HepG2 (cell line): Measurements from ENCODE around the gene PPP6R2. TPM values are rescaled to one million over a fixed set of nuclear protein-coding genes. Genes with fewer than 3 reads are reported as not detected.

Experiments used
- ATAD3A ChIP-seq: sonication (generic); formaldehyde crosslinking; IDR thresholded peaks from 2 replicates; pipeline ENCODE4 v1.4.0; 2020; ENCODE audit warnings: missing genetic modification reagents
- ATF7-NPFF ChIP-seq: sonication (generic); formaldehyde crosslinking; IDR thresholded peaks from 2 replicates; pipeline ENCODE4 v1.8.1; 2023; ENCODE audit warnings: mild to moderate bottlenecking, low read depth, missing genetic modification reagents, moderate library complexity
- GABPA ChIP-seq, 2 experiments: IDR thresholded peaks; 2 replicates each; pipeline ENCODE4 v1.6.1; 2011 to 2016; ENCODE audit warnings: low read depth in 2 of 2, low read length in 1 of 2, missing biosample characterization in 1 of 2, missing genetic modification characterization in 1 of 2
- SAFB2 ChIP-seq: sonication (generic); formaldehyde crosslinking; IDR thresholded peaks from 2 replicates; pipeline ENCODE4 v1.5.1; 2020; ENCODE audit warnings: missing genetic modification reagents, low read depth, mild to moderate bottlenecking, borderline replicate concordance
- SATB2 ChIP-seq: sonication (generic); formaldehyde crosslinking; IDR thresholded peaks from 2 replicates; pipeline ENCODE4 v1.5.0; 2020; ENCODE audit warnings: missing genetic modification reagents
- TOE1 ChIP-seq: sonication (generic); formaldehyde crosslinking; IDR thresholded peaks from 2 replicates; pipeline ENCODE4 v1.4.0; 2020; ENCODE audit warnings: mild to moderate bottlenecking, missing genetic modification reagents
- ZNF432 ChIP-seq: sonication (generic); formaldehyde crosslinking; IDR thresholded peaks from 2 replicates; pipeline ENCODE4 v1.5.0; 2020; ENCODE audit warnings: missing genetic modification reagents, mild to moderate bottlenecking, borderline replicate concordance
- ZNF446 ChIP-seq: sonication (generic); formaldehyde crosslinking; IDR thresholded peaks from 2 replicates; pipeline ENCODE4 v1.5.0; 2020; ENCODE audit warnings: mild to moderate bottlenecking, missing genetic modification reagents
- ZNF468 ChIP-seq: sonication (generic); formaldehyde crosslinking; IDR thresholded peaks from 2 replicates; pipeline ENCODE4 v1.8.0; 2022; ENCODE audit warnings: mild to moderate bottlenecking, moderate library complexity, missing genetic modification reagents
- ZNF879 ChIP-seq: sonication (generic); formaldehyde crosslinking; IDR thresholded peaks from 2 replicates; pipeline ENCODE4 v1.8.1; 2023; ENCODE audit warnings: missing genetic modification reagents
- ZSCAN29 ChIP-seq: sonication (generic); formaldehyde crosslinking; conservative IDR thresholded peaks from 2 replicates; pipeline ENCODE4 v1.4.0; 2020; ENCODE audit warnings: mild to moderate bottlenecking, missing genetic modification reagents
- polyA plus RNA-seq, 8 experiments: library from polyadenylated mRNA; depleted of rRNA in 3 of 8; stranded (reverse) in 7 of 8; unstranded in 1 of 8; fragments of >200 nt; fragmentation: Illumina TruSeq in 4 of 8; extraction: Trizol in 4 of 8; gene quantifications; 2 replicates each; pipeline versions ENCODE4 v1.2.1 to v1.2.3, GENCODE V29; 2011 to 2016; ENCODE audit warnings: low read depth in 4 of 8, missing spikeins in 1 of 8, mixed read lengths in 1 of 8; ENCODE audit not compliant: insufficient read depth in 1 of 8
- total RNA-seq, 5 experiments: library from RNA; depleted of rRNA; stranded (reverse); fragments of >200 nt; fragmentation: Illumina TruSeq; extraction: Trizol; gene quantifications; 2 replicates each; pipeline ENCODE4 v1.2.3, GENCODE V29; 2016; ENCODE audit warnings: low read depth in 1 of 5
- TF ChIP-seq, protein P1 (sequence below): sonication (generic); formaldehyde crosslinking; IDR thresholded peaks from 2 replicates; pipeline ENCODE4 v1.8.1; 2023; ENCODE audit warnings: mild to moderate bottlenecking, missing genetic modification reagents
- TF ChIP-seq, protein P2 (sequence below): sonication (generic); formaldehyde crosslinking; conservative IDR thresholded peaks from 2 replicates; pipeline ENCODE4 v1.8.0; 2022; ENCODE audit warnings: mild to moderate bottlenecking, moderate library complexity, missing genetic modification reagents
- TF ChIP-seq, protein P3 (sequence below): sonication (generic); formaldehyde crosslinking; IDR thresholded peaks from 2 replicates; pipeline ENCODE4 v1.5.1; 2020; ENCODE audit warnings: missing genetic modification reagents, mild to moderate bottlenecking, borderline replicate concordance
- TF ChIP-seq, protein P4 (sequence below): sonication (generic); formaldehyde crosslinking; IDR thresholded peaks from 2 replicates; pipeline ENCODE4 v1.5.0; 2020; ENCODE audit warnings: missing genetic modification reagents, mild to moderate bottlenecking, borderline replicate concordance
- TF ChIP-seq, protein P5 (sequence below): sonication (generic); formaldehyde crosslinking; IDR thresholded peaks from 2 replicates; pipeline ENCODE4 v1.5.1; 2020; ENCODE audit warnings: missing genetic modification reagents, mild to moderate bottlenecking, borderline replicate concordance

Gene PPP6R2
- total and polyA plus RNA-seq, 2 of the 13 experiments (the other 11 are each of a cell fraction or from before 2014, with no cell fraction given) = 55.0 to 102 TPM

DNA sequence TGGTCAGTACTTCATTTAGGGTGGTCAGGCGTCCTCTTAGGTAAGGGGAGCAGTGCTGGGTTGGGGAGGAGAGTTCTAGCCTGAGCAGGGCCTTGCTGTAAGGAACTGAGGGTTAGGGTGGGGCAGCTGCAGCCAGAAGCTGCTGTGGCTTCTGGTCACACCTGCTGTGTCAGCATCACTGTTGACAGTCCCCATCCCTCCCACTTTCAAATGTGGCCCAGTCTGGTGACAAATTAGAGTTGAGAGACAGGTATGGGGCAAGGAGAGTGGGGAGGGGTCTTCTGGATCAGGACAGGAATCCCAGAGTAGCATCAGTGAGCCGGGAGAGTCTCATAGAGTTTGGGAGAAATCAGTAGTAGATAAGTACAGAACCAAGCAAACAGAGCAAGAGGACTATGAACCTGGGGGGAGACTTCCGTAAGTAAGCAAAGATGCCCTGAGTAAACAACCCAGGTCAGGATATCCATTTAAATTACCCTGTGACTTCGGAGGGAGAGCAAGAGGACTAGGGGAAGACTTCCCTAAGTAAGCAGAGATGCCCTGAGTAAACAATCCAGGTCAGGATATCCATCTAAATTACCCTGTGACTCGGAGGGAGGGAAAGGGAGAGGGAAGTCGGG is 53.7 kb downstream of the PPP6R2 start (continued):
- TF ChIP-seq, protein P1, sequence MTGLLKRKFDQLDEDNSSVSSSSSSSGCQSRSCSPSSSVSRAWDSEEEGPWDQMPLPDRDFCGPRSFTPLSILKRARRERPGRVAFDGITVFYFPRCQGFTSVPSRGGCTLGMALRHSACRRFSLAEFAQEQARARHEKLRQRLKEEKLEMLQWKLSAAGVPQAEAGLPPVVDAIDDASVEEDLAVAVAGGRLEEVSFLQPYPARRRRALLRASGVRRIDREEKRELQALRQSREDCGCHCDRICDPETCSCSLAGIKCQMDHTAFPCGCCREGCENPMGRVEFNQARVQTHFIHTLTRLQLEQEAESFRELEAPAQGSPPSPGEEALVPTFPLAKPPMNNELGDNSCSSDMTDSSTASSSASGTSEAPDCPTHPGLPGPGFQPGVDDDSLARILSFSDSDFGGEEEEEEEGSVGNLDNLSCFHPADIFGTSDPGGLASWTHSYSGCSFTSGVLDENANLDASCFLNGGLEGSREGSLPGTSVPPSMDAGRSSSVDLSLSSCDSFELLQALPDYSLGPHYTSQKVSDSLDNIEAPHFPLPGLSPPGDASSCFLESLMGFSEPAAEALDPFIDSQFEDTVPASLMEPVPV (CRISPR knock-in tag) = no peak
- TF ChIP-seq ZNF468 (CRISPR knock-in tag) = no peak
- TF ChIP-seq ATF7-NPFF (CRISPR knock-in tag) = 0 out of 2 replicates have a peak, but pooled peaks have one; percentile 35
- TF ChIP-seq SAFB2 (CRISPR knock-in tag) = no peak
- TF ChIP-seq, protein P2, sequence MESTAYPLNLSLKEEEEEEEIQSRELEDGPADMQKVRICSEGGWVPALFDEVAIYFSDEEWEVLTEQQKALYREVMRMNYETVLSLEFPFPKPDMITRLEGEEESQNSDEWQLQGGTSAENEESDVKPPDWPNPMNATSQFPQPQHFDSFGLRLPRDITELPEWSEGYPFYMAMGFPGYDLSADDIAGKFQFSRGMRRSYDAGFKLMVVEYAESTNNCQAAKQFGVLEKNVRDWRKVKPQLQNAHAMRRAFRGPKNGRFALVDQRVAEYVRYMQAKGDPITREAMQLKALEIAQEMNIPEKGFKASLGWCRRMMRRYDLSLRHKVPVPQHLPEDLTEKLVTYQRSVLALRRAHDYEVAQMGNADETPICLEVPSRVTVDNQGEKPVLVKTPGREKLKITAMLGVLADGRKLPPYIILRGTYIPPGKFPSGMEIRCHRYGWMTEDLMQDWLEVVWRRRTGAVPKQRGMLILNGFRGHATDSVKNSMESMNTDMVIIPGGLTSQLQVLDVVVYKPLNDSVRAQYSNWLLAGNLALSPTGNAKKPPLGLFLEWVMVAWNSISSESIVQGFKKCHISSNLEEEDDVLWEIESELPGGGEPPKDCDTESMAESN (CRISPR knock-in tag) = peak; percentile 63; the same call in 1 of the 2 replicates
- TF ChIP-seq GABPA (IDR thresholded peaks at IDR 0.05; ENCODE audit: low read depth, low read length) = no peak
- TF ChIP-seq GABPA (CRISPR knock-in tag; IDR thresholded peaks at IDR 0.05; ENCODE audit: low read depth) = peak; percentile 67; the same call in 1 of the 2 replicates
- no peak for TF ChIP-seq SATB2 (CRISPR knock-in tag)
- no peak; the same call in 1 of the 2 replicates for TF ChIP-seq TOE1 (CRISPR knock-in tag)
- no peak for TF ChIP-seq ZNF879
- TF ChIP-seq, protein P3, sequence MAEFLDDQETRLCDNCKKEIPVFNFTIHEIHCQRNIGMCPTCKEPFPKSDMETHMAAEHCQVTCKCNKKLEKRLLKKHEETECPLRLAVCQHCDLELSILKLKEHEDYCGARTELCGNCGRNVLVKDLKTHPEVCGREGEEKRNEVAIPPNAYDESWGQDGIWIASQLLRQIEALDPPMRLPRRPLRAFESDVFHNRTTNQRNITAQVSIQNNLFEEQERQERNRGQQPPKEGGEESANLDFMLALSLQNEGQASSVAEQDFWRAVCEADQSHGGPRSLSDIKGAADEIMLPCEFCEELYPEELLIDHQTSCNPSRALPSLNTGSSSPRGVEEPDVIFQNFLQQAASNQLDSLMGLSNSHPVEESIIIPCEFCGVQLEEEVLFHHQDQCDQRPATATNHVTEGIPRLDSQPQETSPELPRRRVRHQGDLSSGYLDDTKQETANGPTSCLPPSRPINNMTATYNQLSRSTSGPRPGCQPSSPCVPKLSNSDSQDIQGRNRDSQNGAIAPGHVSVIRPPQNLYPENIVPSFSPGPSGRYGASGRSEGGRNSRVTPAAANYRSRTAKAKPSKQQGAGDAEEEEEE (CRISPR knock-in tag) = no peak; the same call in 1 of the 2 replicates
- TF ChIP-seq ZNF432 = no peak
- TF ChIP-seq ZSCAN29 (CRISPR knock-in tag) = peak; percentile 93
- TF ChIP-seq ZNF446 (CRISPR knock-in tag) = no peak
- TF ChIP-seq ATAD3A = no peak
- TF ChIP-seq, protein P4, sequence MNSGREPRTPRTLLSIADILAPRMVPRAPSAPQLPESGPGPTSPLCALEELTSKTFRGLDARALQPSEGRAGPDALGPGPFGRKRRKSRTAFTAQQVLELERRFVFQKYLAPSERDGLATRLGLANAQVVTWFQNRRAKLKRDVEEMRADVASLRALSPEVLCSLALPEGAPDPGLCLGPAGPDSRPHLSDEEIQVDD = no peak
- TF ChIP-seq, protein P5, sequence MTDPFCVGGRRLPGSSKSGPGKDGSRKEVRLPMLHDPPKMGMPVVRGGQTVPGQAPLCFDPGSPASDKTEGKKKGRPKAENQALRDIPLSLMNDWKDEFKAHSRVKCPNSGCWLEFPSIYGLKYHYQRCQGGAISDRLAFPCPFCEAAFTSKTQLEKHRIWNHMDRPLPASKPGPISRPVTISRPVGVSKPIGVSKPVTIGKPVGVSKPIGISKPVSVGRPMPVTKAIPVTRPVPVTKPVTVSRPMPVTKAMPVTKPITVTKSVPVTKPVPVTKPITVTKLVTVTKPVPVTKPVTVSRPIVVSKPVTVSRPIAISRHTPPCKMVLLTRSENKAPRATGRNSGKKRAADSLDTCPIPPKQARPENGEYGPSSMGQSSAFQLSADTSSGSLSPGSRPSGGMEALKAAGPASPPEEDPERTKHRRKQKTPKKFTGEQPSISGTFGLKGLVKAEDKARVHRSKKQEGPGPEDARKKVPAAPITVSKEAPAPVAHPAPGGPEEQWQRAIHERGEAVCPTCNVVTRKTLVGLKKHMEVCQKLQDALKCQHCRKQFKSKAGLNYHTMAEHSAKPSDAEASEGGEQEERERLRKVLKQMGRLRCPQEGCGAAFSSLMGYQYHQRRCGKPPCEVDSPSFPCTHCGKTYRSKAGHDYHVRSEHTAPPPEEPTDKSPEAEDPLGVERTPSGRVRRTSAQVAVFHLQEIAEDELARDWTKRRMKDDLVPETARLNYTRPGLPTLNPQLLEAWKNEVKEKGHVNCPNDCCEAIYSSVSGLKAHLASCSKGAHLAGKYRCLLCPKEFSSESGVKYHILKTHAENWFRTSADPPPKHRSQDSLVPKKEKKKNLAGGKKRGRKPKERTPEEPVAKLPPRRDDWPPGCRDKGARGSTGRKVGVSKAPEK (CRISPR knock-in tag) = 0 out of 2 replicates have a peak, but pooled peaks have one; percentile 20
